GM19438 (cell line): ENCODE measurements around the gene LRFN4.
"Not testable (repeated sequence)": the region's sequence is repeated elsewhere in the genome, so short reads cannot be mapped to it uniquely, and the experiment has no call there.

Experiments used
- ATAC-seq: cut with Tn5 transposase; IDR thresholded peaks from one replicate; pipeline ENCODE4 v1.9.1; 2021; ENCODE audit warnings: low read depth; ENCODE audit not compliant: unreplicated experiment

The LRFN4 gene

DNA sequence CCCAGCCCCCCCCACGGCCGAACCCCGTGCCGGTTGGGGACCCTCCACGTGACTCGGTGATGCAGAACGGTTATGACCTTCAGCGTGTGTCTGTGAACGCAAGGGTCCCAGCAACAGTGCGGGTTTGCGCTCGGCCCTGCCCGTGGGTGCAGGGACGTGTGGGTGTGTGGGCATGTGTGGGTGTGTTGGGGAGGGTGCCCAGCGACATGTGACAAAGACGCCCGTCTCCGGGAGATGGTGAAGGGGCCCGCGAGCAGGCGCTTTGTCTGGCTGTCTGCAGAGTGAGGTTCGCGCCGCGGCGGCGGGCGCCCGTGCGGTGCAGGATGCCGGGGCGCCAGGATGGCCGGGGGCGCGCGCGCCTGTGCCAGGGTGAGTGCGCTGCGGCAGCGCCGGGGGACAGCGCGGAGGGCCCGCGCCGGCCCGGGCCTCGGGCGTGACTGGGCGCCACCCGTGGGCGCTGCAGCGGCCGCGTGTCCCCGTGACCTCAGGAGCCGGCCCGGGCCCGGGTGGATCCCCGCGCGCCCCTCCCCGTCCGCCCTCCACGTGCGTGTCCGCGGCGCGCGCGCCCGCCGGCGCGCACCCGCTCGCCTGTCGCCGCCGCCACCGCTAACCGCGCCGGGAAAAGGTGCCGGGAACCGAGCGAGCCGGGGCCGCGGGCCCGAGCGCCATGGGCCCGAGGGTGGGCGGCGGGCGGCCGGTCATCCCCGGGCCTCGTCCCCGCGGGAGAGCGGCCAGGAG, at the start of gene LRFN4:
Gene LRFN4 (plus strand): TSS at position 569 of the 738 bp plus-strand sequence. CDS start 681 bp downstream, outside the sequence.
- peak; percentile 27 for ATAC-seq

DNA sequence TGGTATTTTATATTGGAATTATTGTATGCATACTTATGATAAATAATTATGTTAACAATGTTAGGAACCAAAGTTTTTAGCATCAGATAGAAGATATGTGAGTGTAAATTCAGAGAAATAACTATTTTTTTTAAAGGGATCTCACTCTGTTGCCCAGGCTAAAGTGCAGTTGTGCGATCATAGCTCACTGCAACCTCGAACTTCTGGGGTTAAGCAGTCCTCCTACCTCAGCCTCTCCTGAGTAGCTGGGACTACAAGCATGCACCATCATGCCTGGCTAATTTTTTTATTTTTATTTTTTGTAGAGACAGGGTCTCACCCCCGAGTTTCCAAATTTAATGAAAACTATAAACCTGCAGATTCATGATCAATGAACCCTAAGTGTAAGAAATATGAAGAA, 47.3 kb upstream of the LRFN4 start:
- no peak for ATAC-seq

DNA sequence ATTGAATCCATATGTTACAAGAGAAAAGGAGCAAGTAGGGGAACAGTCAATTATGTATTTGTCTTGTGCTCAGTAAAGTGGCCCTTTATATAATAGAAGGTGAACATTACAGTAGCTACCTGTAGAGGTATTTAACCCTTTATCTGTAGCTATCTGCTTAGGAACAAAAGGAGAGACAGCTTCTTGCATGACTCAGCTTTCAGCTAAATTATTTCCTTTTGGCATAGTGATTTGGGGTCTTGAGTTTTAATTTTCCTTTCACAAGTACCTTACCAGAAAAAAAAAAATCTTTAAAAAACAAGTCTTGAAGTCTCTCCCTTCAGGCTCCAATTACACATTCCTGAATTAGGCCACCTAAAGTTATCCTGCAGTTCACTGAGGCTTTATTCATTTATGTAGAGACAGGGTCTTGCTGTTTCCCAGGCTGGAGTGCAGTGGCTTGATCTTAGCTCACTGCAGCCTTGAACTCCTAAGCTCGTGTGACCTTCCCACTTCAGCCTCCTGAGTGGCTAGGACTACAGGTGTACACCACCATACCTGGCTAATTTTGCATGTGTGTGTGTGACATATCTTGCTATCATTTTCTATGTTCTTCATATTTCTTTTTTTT, 46.2 kb upstream of the LRFN4 start:
- ATAC-seq = no peak

DNA sequence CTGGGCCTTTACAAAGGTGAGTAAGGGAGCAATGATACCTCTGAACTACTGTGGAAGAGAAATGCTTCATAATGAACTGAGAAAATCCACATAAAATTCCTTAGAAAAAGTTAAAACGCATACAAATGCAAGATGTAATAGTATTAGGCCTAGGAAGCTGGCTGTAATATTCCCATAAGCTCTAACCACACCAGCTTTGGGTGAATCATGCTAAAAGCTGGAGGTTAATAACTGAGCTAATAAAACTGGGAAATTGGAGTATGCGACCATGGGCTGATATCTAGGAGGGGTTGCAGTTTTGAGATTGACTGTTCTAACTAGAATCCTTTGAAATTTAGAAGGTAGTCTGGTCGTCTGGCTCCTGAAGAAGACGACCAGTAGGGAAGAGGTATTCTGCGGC, 42.2 kb upstream of the LRFN4 start:
- no peak for ATAC-seq

DNA sequence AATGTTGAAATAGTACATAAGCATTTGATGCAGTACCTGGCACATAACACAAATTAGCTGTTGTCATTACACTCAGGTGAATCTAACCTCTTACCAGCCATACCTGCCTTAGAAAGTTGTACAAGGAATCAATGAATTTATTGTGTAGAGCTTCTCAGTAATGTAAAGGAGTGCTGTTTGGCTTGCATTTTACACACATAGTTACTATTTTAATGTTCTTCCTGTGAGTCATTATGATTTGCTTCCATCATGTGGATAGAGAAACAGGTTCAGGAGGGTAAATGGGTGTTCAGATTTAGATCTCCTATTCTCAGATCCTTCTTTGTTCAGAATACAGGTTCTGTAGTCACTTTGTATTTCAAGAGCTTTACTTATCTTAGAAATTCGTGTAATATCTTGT, 41.2 kb upstream of the LRFN4 start:
- ATAC-seq = no peak

DNA sequence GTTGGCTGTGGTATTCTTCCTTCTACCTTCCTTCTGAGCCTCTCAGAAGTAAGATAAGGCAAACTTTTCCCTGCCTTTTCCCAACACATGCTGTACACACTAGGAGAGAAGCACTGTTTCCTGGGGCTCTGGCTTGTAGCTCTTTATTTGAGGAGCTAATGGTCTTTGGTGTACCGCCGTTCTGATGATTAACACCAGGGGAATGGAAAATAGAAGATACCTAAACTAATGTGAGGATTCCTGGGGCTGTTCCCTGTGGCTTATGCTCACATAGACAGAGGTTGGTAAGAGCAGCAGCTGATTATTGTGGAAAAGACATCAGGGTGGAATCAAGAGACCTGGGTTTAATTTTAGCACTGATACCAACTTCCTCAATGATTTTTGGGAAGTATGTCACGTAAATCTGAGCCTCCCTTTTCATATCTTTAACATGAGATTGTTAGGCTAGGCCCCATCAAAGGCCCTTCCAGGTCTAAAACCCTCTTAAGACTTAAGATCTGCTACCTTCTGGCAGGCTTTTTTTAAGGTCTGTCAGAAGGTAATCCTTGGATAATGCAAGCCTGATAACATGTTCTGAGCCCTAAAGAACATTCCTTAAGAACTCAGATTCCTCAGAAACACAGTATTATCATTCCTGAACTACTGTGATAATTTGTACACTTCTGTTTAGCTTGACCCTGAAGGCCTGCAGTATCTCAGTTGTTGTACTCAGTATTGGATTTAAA, 38.5 kb upstream of the LRFN4 start:
- ATAC-seq = no peak

DNA sequence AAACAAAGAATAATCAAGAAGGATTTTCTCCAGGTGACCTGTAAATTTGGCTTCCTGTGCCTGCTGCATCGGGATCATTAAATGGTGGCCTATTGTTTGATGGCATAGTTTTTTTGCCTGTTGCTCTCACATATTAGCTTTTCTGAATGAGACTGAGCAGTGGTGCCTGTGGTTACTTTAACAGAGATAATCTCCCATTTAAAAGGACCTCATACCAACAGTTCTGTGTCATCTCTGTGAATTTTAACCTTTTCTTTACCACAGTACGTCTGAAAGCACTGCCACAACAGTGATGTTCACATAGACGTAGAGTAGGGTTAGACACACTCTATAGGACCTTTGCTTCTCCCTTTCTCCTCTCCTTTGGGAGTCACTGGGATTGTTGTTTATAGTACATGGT, 36.5 kb upstream of the LRFN4 start:
- ATAC-seq = no peak

DNA sequence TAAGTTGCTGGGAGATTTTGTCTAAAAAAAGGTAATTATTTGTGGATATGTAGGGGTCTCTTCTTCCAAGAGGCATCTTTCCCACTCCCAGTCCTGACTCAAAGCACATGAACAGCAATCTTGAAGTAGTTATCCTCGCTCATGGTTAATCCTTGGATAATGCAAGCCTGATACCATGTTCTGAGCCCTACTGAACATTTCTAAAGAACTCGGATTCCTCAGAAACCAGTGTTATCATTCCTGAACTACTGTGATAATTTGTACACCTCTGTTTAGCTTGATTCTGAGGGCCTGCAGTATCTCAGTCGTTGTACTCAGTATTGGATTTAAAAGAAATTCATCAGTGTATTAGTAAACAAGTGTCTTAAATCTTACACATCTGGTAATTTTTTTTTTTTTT, 36.0 kb upstream of the LRFN4 start:
- no peak for ATAC-seq

DNA sequence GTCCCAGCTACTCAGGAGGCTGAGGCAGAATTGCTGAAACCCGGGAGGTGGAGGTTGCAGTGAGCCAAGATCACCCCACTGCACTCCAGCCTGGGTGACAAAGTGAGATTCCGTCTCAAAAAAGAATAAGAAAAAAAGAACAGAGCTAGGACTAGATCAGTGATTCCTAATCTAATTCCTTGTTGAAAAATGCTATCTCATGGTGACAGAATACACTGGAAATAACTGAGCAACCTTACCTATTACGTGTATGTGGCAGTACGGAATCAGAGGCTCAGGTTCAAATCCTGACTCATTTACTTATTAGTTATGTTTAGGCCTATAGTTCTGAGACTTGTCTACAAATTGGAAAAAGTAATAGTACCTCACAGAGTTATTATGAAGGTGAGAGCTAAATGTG, 33.2 kb upstream of the LRFN4 start:
- no peak for ATAC-seq

DNA sequence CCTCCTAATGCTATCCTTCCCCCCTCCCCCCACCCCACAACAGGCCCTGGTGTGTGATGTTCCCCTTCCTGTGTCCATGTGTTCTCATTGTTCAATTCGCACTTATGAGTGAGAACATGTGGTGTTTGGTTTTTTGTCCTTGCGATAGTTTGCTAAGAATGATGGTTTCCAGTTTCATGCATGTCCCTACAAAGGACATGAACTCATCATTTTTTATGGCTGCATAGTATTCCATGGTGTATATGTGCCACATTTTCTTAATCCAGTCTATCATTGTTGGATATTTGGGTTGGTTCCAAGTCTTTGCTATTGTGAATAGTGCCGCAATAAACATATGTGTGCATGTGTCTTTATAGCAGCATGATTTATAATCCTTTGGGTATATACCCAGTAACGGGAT, 32.3 kb upstream of the LRFN4 start:
- ATAC-seq = not testable (repeated sequence)

DNA sequence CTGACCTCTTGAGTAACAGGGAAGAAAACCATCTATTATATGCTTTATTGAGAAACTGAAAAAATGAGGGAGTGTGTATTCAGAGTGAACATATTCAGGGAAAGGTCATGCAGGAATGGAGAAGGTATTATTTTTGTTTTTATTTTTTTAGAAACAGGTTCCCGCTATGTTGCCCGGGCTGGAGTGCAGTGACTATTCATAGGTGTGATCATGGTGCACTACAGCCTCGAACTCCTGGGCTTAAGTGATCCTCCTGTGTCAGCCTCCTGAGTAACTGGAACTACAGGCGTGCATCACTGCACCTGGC, 22.4 kb upstream of the LRFN4 start:
- no peak for ATAC-seq

DNA sequence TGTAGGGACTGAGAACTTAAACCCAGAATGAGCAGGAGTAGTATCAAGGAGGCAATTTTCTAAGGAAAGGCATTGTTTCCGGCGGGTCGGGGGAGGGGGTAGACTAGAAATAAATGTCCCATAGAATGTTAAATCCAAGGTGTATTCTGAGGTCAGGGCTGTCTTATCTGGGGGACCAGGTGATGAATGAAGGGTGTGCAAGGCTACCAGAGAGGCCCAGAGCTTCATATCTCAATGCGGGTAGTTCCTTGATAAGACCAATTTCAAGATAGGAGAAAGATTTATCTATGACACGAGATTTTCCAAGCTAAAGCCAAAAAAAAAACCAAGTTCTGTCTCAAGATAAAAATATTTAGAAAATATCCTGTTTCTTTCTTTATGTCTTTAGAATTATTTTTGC, 21.9 kb upstream of the LRFN4 start:
- no peak for ATAC-seq

DNA sequence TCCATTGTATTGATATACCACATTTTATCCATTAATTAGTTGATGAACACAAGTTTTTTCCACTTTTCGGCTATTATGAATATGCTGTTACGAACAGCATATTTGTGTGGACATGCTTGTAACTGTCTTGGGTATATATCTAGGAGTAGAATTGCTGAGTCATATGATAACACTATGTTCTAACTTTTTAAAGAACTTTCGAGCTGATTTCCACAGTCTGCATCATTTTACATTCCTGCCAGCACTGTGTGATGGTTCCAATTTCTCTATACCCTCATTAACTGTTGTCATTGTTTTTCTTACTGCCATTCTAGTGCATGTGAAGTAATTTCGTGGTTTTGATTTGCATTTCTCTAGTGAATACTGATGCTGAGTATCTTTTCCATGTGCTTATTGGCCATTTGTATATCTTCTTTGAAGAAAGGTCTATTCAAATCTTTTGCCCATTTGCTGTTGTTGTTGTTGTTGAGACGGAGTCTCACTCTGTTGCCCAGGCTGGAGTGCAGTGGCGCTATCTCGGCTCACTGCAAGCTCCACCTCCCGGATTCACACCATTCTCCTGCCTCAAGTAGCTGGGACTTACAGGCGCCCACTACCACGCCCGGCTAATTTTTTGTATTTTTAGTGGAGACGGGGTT, 21.0 kb upstream of the LRFN4 start:
- ATAC-seq = no peak

DNA sequence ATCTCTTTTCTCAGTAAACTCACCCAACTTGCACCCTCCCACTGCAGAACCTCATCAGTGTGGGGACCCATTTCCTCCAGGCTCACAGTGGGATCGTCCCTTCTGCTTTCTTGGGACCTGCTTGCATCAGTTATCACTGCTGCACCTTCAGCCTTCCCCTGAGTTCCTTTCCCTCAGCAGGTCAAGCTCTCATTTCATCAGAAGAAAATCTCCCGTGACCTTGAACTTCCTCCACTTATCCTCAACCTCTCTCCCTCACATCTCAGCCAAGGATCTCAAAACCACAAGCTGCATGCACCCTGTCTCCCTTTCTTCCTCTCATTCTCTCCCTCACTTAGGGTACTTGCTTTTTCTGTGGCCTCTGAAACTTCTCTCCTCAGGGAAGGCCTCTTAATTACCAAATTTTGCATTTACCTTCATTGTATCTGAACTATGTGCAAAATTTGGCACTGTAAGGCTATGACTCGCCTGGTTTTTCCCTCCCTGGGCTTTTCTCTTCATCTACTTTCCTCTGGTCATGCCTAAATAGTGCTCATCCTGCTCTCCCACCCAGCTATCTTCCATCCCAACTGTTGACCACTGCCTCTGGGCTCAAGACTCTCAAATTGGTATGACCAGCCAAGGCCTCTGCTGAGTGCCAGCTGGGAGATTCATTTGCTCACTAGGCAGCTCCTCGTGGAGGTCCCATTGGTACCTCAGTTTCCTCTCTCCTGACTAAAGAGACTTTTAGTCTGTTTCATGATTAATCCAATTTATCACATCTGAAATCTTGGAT, 16.4 kb upstream of the LRFN4 start:
- ATAC-seq = no peak

DNA sequence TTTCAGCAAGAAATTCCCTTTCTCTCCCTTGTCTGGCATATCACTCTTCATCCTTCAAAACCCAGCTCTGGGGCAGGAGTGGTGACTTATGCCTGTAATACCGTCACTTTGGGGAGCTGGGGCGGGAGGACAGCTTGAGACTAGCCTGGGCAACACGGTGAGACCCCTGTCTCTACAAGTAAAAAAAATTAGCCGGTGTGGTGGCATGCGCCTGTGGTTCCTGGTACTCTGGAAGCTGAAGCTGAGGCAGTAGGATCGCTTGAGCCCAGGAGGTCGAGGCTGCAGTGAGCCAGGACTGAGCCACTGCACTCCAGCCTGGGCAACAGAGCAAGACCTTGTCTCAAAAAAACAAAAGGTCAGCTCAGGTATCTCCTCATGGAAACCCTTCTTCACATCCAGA, 15.0 kb upstream of the LRFN4 start:
- no peak for ATAC-seq

DNA sequence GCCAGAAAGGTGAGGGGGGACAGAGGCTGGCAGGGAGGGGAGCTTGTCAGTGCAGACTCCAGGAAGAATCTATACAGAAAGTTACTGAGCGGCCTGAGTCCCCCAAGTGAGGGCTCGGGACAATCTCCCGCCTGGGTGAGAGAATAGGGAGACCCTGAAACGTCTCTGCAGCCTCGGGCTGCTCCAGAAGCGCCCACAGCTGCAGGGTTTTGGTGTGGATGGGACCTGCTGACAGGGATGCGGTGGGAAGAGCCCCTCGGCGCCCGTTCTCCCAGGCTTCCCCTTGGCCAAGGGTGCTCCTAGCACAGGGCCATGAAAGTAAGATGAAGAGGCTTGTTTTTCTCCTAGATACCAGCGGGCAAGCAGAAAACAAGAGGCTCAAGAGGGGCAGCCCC, 14.4 kb upstream of the LRFN4 start:
- no peak for ATAC-seq

DNA sequence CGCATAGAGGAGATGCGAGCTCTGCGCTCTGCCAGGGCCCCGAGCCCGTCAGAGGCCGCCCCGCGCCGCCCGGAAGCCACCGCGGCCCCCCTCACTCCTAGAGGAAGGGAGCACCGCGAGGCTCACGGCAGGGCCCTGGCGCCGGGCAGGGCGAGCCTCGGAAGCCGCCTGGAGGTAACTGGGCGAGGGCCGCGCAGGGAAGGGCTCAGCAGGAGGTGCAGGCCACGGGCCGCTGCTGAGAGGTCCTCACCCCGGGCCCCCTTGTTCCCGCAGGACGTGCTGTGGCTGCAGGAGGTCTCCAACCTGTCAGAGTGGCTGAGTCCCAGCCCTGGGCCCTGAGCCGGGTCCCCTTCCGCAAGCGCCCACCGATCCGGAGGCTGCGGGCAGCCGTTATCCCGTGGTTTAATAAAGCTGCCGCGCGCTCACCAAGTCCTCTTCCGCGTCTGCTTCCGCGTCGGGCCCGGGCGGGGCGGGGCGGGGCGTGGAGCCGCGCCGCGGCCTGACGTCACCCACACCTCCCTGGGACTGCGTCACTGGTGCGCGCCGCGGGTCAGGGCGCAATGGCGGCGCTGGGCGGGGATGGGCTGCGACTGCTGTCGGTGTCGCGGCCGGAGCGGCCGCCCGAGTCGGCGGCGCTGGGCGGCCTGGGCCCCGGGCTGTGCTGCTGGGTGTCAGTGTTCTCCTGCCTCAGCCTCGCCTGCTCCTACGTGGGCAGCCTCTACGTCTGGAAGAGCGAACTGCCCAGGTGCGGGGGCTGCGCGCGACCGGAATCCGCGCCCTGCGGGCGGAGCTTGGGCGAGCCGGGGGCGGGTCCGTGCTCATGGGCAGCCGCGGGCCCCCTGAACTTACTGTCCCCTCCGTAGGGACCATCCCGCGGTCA, 13.7 kb upstream of the LRFN4 start, which contains the start of gene RCE1:
Gene RCE1 (plus strand): TSS at position 546 of the 880 bp plus-strand sequence. CDS start 15 bp downstream, at position 561.
- peak; percentile 73 for ATAC-seq

DNA sequence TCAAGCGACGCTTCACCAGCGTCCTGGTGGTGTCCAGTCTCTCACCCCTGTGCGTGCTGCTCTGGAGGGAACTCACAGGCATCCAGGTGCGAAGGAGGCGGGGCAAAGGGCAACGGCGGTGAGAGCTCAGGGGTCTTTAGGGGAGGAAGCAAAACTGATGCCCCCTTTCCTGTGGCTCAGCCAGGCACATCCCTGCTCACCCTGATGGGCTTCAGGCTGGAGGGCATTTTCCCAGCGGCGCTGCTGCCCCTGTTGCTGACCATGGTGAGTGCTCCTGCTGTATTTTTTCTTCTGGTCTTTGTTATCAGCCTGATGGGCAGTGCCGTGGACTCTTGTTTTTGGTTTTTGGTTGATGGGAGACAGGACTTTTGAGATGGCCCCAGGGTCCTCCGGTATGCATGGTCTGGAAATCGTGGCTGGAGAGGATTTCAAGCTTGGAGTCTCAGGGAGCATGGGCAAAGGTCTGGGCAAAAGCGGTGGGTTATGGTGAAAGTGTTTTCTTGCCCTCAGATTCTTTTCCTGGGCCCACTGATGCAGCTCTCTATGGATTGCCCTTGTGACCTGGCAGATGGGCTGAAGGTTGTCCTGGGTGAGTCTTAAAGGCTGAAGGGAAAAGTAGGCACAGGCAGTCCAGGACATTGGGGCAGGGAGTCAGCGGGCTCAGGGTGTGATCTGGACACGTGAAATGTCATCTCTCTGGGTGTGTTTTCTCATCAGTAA, 12.9 kb upstream of the LRFN4 start:
- no peak for ATAC-seq

DNA sequence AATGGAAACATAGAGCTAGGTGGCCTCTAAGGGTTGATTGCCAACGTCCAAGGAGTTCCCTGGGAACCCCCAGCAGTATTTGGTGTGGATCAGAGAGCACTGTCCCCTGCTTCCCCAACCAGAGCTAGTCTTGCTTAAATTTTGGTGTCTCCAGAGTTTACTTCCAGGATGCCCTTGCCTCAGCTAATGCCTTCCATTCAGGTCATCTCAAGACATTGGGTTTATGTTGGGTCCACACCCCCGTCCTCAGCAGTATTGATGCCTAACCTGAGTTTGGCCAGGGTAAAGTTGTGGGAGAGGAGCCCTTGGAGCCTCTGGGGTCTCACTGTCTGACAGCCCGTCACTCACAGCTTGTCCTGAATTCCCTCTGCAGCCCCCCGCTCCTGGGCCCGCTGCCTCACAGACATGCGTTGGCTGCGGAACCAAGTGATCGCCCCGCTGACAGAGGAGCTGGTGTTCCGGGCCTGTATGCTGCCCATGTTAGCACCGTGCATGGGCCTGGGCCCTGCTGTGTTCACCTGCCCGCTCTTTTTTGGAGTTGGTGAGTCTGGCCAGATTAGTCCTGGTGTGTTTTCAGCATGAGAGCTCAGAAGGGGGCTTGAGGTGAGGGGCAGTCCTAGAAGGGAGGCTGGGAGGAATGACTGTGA, 12.2 kb upstream of the LRFN4 start:
- ATAC-seq = no peak
